ENCODE measurements around the gene CRABP2.

CRABP2 gene

DNA sequence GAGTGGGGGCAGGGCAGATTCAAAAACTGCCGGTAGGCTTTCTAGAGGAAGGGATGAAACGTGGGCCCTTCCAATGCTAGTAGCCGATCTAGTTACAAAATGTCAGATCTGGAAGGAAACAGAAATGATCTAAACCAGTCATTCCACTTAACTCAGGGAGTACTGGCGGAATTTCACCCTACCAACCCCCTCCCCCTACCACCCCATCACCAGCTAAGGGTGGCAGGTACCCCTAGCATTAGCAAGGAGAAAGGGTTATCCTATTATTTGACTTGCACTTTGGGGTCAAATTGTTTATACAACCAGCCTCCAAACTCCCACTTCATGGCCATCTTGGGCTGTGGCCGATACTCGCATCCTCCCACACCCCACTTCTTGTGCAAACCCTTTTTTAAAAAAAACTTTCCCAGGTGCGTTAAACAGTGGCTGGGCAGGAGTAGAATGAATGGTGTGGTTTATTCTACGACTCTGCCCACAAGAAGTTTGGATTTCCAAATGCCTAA, 36.1 kb upstream of the CRABP2 start:
- DNase-seq = no peak

DNA sequence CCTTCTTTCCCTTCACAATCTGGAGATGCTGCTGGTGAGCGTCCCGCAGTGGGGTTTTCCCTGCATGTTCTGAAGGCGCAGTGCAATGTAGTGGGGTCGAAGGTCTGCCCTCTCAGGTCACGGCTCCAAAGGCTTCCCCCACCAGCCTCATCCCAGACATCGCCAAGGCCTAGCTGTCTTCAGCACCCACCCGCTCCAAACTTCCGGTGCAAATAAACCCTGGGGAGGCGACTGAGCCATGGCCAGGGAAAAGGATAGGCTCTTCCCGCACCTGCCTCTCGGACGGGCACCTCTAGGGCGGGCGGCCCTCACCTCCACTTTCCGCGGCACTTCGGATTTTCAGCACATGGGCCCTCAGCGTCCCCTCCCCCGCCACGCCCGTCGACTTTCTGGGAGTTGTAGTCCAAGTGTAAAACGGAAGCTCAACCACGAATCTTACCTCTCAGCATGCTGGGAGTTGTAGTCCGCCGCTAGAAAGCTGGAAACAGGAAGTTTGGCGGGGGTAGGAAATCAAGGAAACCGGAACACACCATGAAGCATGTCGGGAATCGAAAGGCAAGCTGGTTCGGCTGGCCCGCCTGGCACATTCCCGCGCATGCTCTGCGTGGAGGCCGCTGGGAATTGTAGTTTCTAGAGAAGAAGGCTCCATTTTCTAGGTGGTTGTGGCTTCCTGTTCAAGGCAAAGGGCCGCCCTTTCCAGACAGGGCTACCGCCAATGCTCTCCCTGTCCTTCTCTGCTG, 35.5 kb upstream of the CRABP2 start, which contains the start of gene MRPL24:
MRPL24 (minus strand) TSS at position 348 of the 740 bp plus-strand sequence. CDS start 2,384 bp downstream, outside the sequence.
- peak; percentile 90 for DNase-seq

DNA sequence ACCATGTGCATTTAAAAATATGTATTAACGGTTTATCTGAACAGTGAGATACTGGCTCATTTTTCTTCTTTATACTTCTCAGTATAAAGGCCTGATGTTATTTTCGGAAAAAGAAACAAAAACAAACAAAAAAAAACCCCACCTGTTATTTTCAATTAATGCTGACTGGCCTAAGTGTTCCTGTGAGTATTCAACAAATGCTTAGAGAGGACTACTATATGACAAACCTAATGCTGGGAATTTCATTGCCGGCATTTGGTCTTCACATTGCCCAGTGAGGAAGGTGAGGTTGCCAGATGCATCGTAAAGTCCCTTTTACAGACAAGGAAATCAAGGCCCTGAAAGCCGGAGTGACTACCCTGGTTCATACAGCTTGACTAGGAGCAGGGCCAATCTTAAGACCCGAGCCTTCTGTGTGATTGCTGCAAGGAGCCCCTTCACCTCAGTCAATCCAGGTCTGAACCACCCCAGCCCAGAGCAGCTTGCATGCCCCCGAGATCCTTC, 34.9 kb upstream of the CRABP2 start:
- DNase-seq = no peak

DNA sequence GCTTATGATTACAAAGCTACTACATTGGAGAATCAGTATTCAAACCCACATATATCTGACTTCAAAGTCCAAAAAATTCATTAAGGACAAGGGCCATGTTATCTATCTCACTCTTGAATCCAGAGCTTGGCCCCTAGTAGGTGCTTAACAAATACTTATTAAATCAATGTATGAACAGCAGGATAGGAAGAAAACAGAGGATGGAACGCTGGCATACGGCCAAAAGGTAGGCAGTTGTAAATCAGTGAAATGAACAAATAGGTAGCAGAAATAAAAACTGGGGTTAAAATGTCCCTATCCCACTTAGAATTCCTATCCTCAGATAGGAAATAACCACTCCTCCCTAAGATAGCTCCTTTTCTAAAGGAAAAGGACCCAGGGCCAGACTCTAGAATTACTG, 33.5 kb upstream of the CRABP2 start:
- DNase-seq = no peak

DNA sequence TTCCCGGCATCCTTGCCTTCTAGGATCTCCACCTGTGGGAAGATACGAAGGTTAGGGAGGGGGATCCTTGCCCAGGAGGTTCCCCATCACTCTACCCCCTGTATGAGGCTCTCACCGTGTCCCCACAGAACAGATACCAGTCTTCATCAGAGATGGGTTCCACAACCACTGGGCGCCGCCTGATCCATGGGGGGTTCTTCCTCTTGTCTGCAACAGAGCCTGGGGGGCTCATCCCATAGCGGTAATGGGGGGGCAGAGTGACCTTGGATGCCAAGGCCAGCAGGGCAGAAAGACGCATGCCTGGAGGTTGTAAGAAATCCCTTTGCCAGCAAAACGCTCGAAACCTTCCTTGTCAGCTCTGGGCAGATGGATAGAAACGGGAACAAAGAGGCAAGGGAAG, 33.0 kb upstream of the CRABP2 start:
- no peak for DNase-seq

DNA sequence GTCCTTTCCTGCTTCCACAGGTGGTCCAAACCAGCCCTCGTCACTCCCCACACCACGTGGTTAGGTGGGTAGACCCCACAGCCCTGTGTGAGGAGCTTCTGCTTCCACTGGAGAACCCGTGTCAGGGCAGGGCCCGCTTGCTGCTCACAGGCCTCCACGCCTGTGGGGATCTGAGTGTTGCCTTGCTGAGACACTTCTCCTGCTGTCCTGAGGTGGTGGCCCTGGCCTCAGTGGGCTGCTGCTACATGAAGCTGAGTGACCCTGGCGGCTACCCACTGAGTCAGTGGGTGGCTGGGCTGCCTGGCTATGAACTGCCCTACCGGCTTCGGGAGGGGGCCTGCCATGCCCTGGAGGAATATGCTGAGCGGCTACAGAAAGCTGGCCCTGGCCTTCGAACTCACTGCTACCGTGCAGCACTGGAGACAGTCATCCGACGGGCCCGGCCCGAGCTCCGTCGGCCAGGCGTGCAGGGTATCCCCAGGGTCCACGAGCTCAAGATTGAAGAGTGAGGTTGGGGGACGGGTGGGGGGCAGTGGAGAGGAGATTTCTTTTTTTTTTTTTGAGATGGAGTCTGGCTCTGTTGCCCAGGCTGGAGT, 28.7 kb upstream of the CRABP2 start:
- DNase-seq = no peak

DNA sequence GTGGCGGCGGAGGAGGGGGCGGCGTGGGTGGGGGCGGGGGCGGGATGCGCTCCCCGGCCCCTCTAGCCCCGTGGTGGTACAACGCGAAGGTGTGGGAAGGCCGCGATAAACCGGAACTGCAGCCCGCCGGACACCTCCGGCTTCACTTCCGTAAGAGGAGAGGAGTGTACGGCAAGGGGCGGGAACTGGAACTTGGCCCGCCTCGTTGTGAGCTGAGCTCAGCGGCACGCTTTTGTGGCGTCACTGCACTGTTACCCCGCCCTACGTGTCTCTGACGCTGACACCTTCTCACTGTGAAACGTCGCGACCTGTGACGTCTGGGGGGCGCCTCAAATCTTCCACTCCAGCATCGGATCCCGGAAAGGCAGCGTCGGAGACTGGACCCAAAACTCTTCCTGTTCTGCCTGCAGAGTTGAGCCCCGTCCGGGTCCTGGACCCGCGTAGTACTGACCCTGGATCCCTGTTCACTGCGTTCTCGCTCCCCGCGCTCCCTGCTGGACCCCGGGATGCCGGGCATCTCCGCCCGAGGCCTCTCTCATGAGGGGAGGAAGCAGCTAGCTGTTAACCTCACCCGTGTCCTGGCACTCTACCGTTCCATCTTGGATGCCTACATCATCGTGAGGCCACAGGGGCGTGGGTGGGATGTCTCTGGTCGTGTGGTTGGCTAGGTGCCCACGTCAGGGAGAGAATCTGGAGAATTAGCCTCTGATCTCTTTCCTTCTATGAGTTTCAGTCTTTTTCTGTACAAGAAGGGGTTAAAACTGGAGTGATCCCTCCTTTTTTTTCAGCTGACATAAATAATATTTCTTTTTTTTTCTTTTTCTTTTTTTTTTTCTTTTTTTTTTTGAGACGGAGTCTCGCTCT, 23.4 kb upstream of the CRABP2 start, which contains the start of gene ISG20L2:
ISG20L2 (minus strand) TSS at position 168 of the 864 bp plus-strand sequence. CDS start 1,114 bp downstream, outside the sequence.
- DNase-seq = peak; percentile 92

DNA sequence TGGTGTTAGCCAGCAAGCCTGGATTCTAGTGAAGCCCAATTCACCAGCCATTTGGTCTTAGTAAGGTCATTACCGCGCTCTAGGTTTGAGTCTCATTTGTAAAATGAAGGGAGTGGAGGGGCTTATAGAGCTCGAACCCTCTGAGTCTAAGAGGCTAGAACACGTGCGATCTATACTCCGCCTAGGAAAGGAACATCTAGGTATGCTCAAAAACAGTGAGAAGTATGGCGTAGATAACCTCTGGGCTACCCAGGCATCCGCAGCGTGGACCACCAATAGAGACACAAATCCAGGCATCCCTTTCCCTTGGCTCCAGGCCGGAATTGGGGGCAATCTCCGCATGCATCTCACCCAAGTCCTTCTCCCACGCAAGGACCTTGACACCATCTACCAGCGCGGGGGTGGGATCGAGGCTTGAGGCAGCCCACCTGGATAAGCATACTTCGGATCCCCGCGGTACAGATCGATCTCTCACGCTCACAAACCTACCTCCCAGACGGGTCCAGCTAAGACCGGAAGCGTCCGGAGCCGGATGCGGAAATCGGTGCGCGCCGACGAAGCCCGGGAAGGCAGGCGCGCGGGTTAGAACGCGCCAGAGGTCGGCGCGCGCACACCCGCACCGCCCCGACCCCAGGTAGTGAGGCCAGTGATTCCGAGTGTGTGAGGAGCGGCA, 22.7 kb upstream of the CRABP2 start, which contains the start of gene METTL25B:
METTL25B (plus strand) TSS at position 544 of the 673 bp plus-strand sequence. CDS start 636 bp downstream, outside the sequence.
- DNase-seq = peak; percentile 84

DNA sequence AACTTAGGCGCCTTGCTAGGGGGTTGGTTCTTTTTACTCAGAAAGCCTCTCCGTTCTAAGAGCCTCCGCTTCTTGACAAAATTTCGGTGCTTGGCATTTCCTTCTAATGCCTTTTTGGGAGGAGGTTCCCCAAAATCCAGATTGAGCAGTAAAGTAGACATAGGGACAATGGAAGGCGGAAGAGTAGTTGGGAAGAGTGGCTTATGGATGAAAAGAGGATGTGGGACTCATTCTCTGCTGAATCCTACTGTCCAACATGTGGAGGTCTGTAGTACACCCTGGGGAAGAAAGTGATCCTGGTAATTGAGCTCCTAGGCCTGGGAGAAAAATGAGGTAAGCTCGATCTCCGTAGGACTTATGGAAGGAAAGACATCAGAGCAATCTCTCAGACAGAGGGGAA, 22.1 kb upstream of the CRABP2 start:
- no peak for DNase-seq

DNA sequence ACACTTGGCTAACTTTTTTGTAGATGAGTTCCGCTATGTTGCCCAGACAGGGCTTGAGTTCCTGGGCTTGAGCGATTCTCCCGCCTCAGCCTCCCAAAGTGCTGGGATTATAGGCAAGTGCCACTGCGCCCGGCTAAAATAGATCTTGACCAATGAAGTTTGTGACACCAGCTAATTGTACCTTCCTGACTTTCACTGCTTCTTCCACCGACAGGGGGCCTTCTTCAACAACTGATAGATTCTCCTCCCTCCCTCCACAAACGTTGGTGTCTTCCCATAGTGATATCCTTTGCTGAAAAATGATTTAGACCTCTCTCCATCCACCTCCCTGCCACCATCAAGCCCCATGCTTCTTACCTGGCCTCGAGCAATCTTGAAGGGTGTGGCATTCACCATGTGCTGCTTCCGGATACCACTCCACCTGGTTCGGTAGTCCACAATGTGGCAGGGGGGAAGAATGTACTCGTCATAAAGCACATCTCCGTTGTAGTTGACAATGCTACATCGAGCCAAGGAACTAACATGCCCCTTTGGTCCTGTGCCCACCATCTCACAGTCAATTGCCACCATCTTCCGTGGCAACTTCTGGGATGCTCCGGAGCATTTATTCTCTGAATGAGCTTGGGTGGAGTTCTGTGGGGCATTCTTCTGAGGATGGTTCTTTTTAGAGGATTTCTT, 21.3 kb upstream of the CRABP2 start:
- DNase-seq = peak; percentile 40

DNA sequence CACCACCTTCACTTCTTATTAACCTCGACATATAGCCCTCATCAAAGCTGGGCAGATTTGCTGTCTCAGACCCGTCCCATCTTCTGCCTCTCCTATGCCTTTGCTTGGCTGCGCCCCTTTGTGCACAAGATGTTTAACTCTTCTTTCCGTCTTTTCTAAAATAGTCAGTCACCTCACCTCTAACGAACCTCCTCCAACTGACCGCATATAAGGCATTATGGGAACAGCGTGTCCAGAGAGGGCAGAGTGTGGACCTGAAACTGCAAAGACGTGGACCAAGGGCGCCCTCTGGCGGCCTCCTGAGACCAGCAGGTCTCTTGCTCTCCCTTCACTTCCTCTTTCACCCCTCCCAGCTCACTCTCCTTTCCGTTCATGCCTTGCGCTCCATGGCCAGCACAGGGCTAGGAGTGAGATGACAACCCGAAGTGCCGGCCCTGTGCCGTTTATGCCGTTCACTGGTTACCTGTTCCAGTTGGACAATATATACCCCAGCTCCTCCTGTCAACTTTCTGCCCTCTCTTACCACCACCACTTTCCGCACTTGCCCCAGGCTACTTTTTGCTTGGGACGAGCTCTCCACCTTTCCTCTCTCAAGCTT, 20.4 kb upstream of the CRABP2 start:
- peak; percentile 84 for DNase-seq

DNA sequence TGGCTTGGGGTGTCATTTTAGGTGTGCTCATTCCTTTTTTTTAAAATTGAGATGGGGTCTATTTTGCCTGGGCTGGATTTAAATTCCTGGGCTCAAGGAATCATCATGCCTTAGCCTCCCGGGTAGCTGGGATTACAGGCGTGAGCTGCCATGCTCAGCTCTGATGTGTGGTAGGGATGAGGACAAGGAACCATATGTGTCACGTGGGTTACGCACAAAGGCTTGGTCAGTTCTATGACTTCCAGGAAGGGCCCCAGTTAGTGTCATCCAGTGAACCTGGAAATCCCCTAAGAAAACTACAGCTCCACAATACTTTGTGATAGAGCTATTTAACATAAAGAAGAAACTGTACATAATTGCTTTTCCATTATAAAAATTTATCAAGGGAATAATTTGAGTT, 16.2 kb upstream of the CRABP2 start:
- no peak for DNase-seq

DNA sequence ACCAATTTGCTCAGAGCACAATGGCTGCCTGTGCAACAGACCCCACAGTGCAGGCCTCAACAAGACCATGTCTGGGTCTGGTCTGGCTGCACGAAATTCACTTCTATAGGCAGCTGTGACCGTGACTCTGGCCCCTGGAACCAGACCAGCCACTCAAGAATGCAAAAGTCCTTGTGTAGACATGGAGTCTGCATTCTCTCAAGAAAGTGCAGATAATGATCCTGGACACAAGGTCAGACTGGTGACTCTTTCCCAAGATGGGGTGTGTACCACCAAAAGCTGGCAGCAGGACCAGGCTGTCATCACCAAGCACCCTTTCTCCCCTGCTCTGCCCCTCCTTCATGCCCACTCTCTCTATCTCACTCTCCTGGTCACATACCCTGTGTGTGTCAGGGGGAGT, 15.7 kb upstream of the CRABP2 start:
- DNase-seq = no peak

DNA sequence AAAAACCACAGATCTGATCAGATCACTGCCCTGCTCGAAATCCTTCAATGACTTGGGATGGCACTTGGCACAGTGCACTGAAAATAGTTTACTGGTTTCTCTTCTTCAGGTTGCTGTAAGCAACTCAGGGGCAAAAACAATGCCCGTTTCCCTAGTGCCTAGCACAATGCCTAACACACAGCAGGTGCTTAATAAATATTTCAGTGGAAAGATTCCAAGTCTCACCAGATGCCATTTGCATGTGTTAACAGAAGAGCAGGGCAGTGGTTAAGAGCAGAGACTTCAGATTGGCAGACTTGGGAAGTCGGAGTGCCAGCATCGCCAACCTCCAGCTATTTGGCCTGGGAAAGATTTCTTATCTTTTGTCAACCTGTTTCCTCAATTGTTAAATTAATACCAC, 12.0 kb upstream of the CRABP2 start:
- DNase-seq = no peak

DNA sequence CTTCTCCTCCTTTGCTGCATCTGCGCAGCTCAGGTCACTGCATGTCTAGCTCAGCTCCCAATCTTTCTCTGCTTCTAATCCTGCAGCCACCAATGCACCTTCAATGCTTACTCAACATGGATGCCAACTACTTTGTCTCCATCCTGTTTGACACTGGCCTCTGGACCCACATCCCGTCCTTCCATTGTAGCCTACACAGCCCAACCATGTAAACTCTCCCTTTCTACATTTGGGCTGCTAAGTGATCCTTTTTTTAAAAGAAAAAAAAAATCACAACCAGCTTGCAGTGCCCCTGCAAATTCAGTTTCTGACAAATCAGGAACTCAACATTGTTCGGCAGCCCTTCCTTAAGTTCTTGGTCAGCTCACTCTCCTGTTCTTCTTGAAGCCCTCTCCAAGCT, 9.4 kb upstream of the CRABP2 start:
- DNase-seq = no peak

DNA sequence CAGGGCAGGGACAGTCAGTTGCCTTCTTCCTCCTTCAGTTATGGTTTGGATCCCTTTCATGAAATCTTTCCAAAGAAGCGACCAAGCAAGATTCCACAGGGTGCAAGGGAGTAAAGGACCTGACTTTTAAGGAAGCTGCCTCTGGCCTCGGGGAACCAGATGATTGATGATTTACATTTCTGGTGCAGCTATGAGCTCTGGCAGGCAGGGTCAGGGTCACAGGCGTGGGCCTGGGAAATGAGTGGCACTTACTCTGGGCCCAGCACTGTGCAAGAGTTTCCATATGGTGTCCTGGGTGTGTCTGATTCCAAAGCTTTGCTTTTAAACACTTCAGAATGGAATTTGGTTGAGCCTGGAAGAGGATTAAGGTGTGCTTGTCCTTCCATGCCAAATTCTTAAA, 7.2 kb upstream of the CRABP2 start:
- no peak for DNase-seq

DNA sequence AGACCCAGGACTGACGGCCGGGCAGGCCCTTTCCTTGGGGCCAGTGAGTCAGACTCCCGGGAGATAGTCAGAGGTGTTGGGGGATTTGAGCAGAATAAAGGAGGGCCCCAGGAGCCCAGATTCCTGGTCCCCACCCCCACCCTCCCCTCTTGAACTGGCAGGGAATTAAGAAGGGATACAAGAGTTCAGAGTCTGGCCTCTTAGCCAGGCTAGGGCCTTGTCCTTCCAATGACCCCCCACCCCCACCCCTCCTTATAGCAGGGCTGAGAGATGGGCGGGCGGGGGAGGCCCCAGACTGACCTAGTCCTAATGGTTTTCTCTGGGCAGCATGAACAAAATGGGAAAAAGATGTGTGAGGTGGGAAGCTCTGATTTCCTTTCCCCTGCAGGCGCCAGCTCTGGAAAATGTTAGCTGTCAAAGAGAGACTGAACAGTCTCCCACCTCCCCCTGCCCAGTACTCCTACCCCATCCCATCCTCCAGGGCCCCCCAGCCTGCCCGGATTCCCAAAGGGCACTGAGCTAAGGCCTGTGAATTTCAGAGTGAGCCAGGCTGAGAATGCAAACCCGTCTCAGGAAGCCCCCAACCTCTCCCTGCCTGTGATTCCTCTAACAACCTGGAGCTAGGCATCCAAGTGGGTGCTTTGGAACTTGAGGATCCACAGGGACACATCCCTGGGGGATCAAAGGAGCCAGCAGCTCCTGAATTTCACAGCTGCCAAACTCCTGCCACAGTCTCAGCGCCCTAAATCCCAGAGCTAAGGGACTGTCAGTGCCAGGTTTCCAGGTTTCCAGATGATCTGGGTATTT, 5.8 kb upstream of the CRABP2 start:
- DNase-seq = no peak

DNA sequence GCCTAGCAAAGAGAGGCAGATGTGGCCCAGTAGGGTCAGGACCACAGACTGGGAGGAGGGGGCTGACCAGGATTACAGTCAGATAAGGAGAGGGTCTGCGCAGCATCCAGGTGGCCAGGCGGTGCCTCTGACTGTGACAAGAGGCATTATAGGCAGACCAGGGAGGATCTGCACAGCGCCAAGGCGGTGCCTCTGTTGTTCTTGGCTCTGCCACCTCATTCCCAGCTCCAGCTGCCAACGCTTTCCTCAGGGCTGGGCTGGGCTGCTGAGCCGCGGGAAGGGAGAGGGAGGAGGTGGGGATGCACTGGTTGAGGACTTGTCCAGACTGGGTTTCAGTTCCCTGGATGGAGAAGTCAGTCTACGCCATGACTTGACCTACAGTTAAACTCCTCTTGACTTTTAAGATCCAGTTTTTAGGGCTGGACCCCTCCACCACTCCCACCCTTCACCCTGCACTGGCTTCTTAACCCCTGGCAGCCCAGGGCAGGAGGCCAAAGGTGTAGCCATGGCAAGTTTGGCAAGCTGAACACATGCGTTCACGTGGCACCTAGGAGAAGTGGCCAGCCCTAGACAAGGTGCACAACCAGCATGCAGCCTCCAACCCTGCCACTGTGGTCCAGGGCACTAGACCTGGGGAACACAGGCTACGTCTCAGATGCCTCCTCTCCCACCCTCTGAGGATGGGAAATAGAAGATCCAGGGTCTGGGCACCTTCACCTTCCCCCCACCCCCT, 4.5 kb upstream of the CRABP2 start:
- DNase-seq = no peak

DNA sequence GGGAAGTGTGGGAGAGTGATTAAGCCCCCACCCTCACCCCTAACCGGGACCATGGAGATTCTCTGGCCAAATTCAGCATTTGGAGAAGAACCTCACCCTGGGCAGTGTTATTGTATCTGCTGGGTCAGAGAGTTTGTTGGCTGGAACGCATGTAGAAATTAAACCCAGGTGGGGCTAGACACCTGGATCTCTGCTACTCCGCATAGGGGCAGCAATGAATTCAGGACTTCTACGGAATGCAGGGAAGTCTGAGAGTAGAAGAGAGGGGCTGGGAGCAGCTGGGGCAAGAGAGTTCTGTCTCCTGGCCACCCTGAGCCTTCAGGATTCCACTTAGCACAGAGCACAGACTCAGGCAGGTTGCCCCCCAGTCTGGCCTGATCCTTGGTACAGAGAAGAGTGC, 3.6 kb upstream of the CRABP2 start:
- DNase-seq = no peak

DNA sequence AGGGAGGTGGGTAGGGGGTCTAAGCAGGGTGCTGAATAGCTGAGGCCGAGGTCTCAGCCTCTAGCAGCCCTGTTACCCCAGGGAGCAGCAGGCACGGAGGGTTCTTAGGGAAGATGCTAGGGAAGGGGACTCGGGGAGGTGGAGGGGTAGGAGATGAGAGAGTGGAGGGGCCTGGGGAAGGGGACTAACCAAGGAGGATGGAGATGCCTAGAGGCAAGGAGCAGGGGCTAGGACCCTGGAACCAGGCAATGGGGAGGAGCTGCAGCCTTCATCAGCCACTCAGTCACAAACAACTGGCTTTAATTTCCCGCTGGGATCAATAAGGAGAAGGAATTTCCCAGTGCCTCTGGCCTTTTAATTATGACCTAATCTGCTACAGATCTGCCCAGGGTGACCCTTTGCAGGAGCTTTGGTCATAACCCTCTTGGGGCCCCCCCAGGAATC, 2.9 kb upstream of the CRABP2 start:
- no peak for DNase-seq

Measured in activated CD4-positive, CD25-positive, alpha-beta regulatory T cell treated with anti-CD3 and anti-CD28 coated beads, Interleukin-2, amount 50 U/mL, for 72 hours (primary cell).